HUES48 (cell line): ENCODE results near the gene MIOX.

ENCODE experiments used
- H3K27ac ChIP-seq: one replicate; pipeline ENCODE4 v1.7.0; 2013; ENCODE audit warnings: low read depth, low read length, inconsistent platforms
- H3K27me3 ChIP-seq: 2 replicates; pipeline ENCODE4 v1.6.1; 2013; ENCODE audit warnings: mild to moderate bottlenecking, low read length; ENCODE audit not compliant: control insufficient read depth, insufficient read depth
- H3K36me3 ChIP-seq: 2 replicates; pipeline ENCODE4 v1.6.1; 2013; ENCODE audit warnings: low read length; ENCODE audit not compliant: control insufficient read depth, insufficient read depth
- H3K4me1 ChIP-seq: 2 replicates; pipeline ENCODE4 v1.6.1; 2013; ENCODE audit warnings: mild to moderate bottlenecking, low read length; ENCODE audit not compliant: control insufficient read depth, insufficient read depth
- H3K4me3 ChIP-seq: 2 replicates; pipeline ENCODE4 v1.5.1; 2013; ENCODE audit warnings: mild to moderate bottlenecking, low read depth, low read length
- H3K9ac ChIP-seq: 2 replicates; pipeline ENCODE4 v1.6.1; 2013; ENCODE audit warnings: mild to moderate bottlenecking, low read depth, low read length, moderate library complexity
- H3K9me3 ChIP-seq: 2 replicates; pipeline ENCODE4 v1.6.1; 2013; ENCODE audit warnings: low read length; ENCODE audit not compliant: control insufficient read depth, insufficient read depth

The MIOX gene

DNA sequence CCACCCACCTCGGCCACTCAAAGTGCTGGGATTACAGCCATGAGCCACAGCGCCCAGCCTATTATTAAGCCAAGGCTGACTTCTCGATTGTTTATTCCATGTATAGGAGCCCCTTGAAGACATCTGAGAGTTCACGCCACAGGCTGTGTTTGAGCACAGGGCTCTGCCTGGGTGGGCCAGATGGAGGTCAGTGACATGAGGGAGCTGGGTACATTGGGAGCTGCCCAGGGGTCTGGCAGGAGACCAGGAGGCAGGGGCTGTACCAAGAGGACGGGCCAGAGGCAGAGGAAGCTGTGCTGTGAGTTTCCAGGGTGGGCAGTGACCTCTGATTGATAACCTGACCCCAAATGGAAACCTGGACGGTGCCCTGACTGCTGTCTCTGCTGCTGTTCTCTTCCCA is 15.4 kb downstream of the MIOX start:
- H3K9me3 ChIP-seq: no peaks in the 10 kb centered on the region
- H3K9ac ChIP-seq: no peak overlapping the region
- H3K27ac ChIP-seq: no peak overlapping the region
- peaks cover 5% of the 10 kb centered on the region; the same call in 1 of the 2 replicates for H3K4me1 ChIP-seq
- H3K4me3 ChIP-seq: no peak overlapping the region
- no peaks in the 10 kb centered on the region for H3K27me3 ChIP-seq
- H3K36me3 ChIP-seq: peaks cover 16% of the 10 kb centered on the region

- peaks cover 16% of the 10 kb centered on the region for H3K36me3 ChIP-seq
- no peak overlapping the region for H3K27ac ChIP-seq
- H3K4me1 ChIP-seq: peaks cover 5% of the 10 kb centered on the region; the same call in 1 of the 2 replicates
- no peak overlapping the region for H3K4me3 ChIP-seq
- no peaks in the 10 kb centered on the region for H3K27me3 ChIP-seq
- no peaks in the 10 kb centered on the region for H3K9me3 ChIP-seq
- no peak overlapping the region for H3K9ac ChIP-seq
Observed at GRCh38 chr22:50502628-50503474, 16.2 kb downstream of the MIOX start.

GRCh38 chr22:50503475-50504145 is 17.0 kb downstream of the MIOX start:
- H3K4me3 ChIP-seq: no peak overlapping the region

GRCh38 chr22:50504369-50505211 is 17.9 kb downstream of the MIOX start:
- Histone ChIP-seq H3K9me3 (no peaks in the 10 kb centered on the region), H3K27me3 (no peaks in the 10 kb centered on the region), H3K9ac (no peak overlapping the region), H3K36me3 (peaks cover 16% of the 10 kb centered on the region), H3K4me1 (peaks cover 5% of the 10 kb centered on the region; the same call in 1 of the 2 replicates), H3K4me3 (no peak overlapping the region), H3K27ac (no peak overlapping the region)

More at GRCh38 chr22:50503475-50504145, 17.0 kb downstream of the MIOX start:
- H3K27ac ChIP-seq: no peak overlapping the region
- H3K4me1 ChIP-seq: 0 out of 2 replicates have a peak, but pooled peaks cover 3% of the 10 kb centered on the region
- no peaks in the 10 kb centered on the region for H3K27me3 ChIP-seq
- H3K9ac ChIP-seq: no peak overlapping the region
- peaks cover 16% of the 10 kb centered on the region for H3K36me3 ChIP-seq
- H3K9me3 ChIP-seq: no peaks in the 10 kb centered on the region

GRCh38 chr22:50505276-50505775 is 18.7 kb downstream of the MIOX start:
- no peaks in the 10 kb centered on the region for H3K9me3 ChIP-seq
- H3K9ac ChIP-seq: no peak overlapping the region
- H3K27me3 ChIP-seq: no peaks in the 10 kb centered on the region
- peaks cover 5% of the 10 kb centered on the region; the same call in 1 of the 2 replicates for H3K4me1 ChIP-seq
- no peak overlapping the region for H3K4me3 ChIP-seq
- no peak overlapping the region for H3K27ac ChIP-seq
- H3K36me3 ChIP-seq: peaks cover 16% of the 10 kb centered on the region

GRCh38 chr22:50505776-50506610 is 19.3 kb downstream of the MIOX start:
- H3K9me3 ChIP-seq: no peaks in the 10 kb centered on the region
- H3K4me3 ChIP-seq: 0 out of 2 replicates have a peak overlapping the region, but pooled peaks have one; percentile 26
- no peaks in the 10 kb centered on the region for H3K27me3 ChIP-seq
- H3K4me1 ChIP-seq: peaks cover 5% of the 10 kb centered on the region; the same call in 1 of the 2 replicates
- H3K27ac ChIP-seq: no peak overlapping the region
- H3K9ac ChIP-seq: no peak overlapping the region
- peaks cover 16% of the 10 kb centered on the region for H3K36me3 ChIP-seq

- Histone ChIP-seq H3K9ac (peak overlapping the region; percentile 48), H3K4me3 (peak overlapping the region; percentile 91), H3K4me1 (peaks cover 5% of the 10 kb centered on the region; the same call in 1 of the 2 replicates), H3K9me3 (no peaks in the 10 kb centered on the region), H3K27me3 (no peaks in the 10 kb centered on the region), H3K27ac (no peak overlapping the region), H3K36me3 (peaks cover 16% of the 10 kb centered on the region)
Observed at GRCh38 chr22:50506611-50507420, 20.2 kb downstream of the MIOX start.

DNA sequence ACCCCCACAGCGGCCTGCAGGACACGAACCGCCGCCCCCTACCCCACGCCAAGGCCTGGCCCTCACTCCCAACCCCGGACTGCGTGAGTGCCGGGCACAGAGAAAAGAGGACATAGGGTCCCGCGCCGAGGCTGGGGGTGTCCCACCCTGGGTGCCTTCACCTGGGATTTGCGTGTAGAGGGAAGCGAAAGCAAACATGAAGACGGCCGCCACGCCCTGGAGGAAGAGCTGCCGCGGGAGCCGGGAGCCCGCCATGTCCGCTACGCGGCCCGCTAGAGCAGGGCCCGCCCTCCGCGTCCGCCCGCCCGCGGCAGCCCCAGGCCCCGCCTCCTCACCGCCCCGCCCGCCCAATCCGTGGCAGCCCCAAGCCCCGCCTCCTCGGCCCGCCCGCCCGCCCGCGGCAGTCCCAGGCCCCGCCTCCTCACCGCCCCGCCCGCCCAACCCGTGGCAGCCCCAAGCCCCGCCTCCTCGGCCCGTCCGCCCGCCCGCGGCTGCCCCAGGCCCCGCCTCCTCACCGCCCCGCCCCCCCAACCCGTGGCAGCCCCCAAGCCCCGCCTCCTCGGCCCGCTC is 20.8 kb downstream of the MIOX start, which contains the start of gene LMF2:
LMF2 (minus strand) TSS at position 282 of the 570 bp plus-strand sequence; CDS start at position 255, 27 bp downstream.
- Histone ChIP-seq H3K9ac (peak within 1 kb of the TSS; percentile 98), H3K27ac (peak within 1 kb of the TSS; percentile 96), H3K9me3 (no peaks in the 10 kb centered on the region), H3K4me3 (peak within 1 kb of the TSS; percentile 99), H3K36me3 (peaks cover 16% of the 10 kb centered on the region), H3K4me1 (peaks cover 5% of the 10 kb centered on the region; the same call in 1 of the 2 replicates), H3K27me3 (no peaks in the 10 kb centered on the region)
